T-cell (primary cell): ENCODE measurements around the gene RPL13A. TPM values are rescaled to one million over a fixed set of nuclear protein-coding genes. Genes with fewer than 3 reads are reported as not detected.
"Not testable (repeated sequence)": the region's sequence is repeated elsewhere in the genome, so short reads cannot be mapped to it uniquely, and the experiment has no call there.

Source experiments
- ATAC-seq, 4 experiments: fragments of 200-7000 bp in 3 of 4; fragments of 150-1000 bp in 1 of 4; cut with Tn5 transposase; replicated peaks in 1 of 4; 1 replicate in 3 of 4; 2 replicates in 1 of 4; pipeline ENCODE4 v1.10.0; 2021; ENCODE audit warnings: moderate library complexity in 3 of 4, mild to moderate bottlenecking in 2 of 4, moderate number of reproducible peaks in 1 of 4
- CTCF ChIA-PET, 2 donors: fragments of 300-600 bp; sonication (Branson Sonifier 250); formaldehyde crosslinking; loops; one replicate each; lab custom pipeline; 2022; ENCODE audit warnings: antibody characterized with exemption in 2 of 2; lab: Charles Lee
- POLR2A ChIA-PET, 2 donors: fragments of 300-600 bp; sonication (Branson Sonifier 250); formaldehyde crosslinking; loops; one replicate each; lab custom pipeline; 2022; ENCODE audit warnings: antibody characterized with exemption in 2 of 2; lab: Charles Lee
- DNase-seq, 35 experiments: peaks; one replicate each; pipeline versions ENCODE4 v3.0.0 to v3.0.0-alpha.2; 2013 to 2023
- H3K27ac ChIP-seq: one replicate; pipeline ENCODE4 v1.5.1; 2013; ENCODE audit warnings: low read length
- H3K27me3 ChIP-seq, 2 experiments: replicated peaks in 1 of 2; 1 replicate in 1 of 2; 2 replicates in 1 of 2; pipeline versions ENCODE4 v1.6.1 to v1.7.0; 2013; ENCODE audit warnings: low read length in 1 of 2, mixed read lengths in 1 of 2; ENCODE audit not compliant: control insufficient read depth in 2 of 2, insufficient read depth in 2 of 2; ENCODE audit errors: extremely low read depth in 1 of 2
- H3K36me3 ChIP-seq, 2 donors: 1 replicate in 1 of 2; 2 replicates in 1 of 2; pipeline versions ENCODE4 v1.6.1 to v1.7.0; 2013; ENCODE audit warnings: low read length in 1 of 2; ENCODE audit not compliant: control insufficient read depth in 2 of 2, insufficient read depth in 1 of 2; ENCODE audit errors: extremely low read depth in 1 of 2
- H3K4me1 ChIP-seq, 2 experiments: 1 replicate in 1 of 2; 2 replicates in 1 of 2; pipeline versions ENCODE4 v1.6.1 to v1.7.0; 2013; ENCODE audit warnings: low read length in 2 of 2, mixed read lengths in 1 of 2; ENCODE audit not compliant: insufficient read depth in 2 of 2, control insufficient read depth in 1 of 2; ENCODE audit errors: extremely low read depth in 1 of 2
- H3K4me3 ChIP-seq, 2 donors: 1 replicate in 1 of 2; 2 replicates in 1 of 2; pipeline versions ENCODE4 v1.5.1 to v1.7.0; 2013; ENCODE audit warnings: mild to moderate bottlenecking in 2 of 2, low read length in 1 of 2, moderate library complexity in 1 of 2; ENCODE audit not compliant: control insufficient read depth in 1 of 2; ENCODE audit errors: extremely low read depth in 1 of 2
- H3K9me3 ChIP-seq: 2 replicates; pipeline ENCODE4 v1.7.0; 2013
- H3K27ac Mint-ChIP-seq, 2 donors: one replicate each; pipeline ENCODE4 v1.8.0; 2020 to 2021; ENCODE audit warnings: mild to moderate bottlenecking in 2 of 2, mixed read lengths in 2 of 2
- H3K27me3 Mint-ChIP-seq, 2 donors: one replicate each; pipeline ENCODE4 v1.8.0; 2021 to 2022; ENCODE audit warnings: mixed read lengths in 2 of 2
- H3K36me3 Mint-ChIP-seq: one replicate; pipeline ENCODE4 v1.8.0; 2021; ENCODE audit warnings: mixed read lengths
- H3K4me1 Mint-ChIP-seq, 3 donors: one replicate each; pipeline ENCODE4 v1.8.0; 2020 to 2022; ENCODE audit warnings: mixed read lengths in 3 of 3, mild to moderate bottlenecking in 1 of 3
- H3K4me3 Mint-ChIP-seq, 3 donors: one replicate each; pipeline ENCODE4 v1.8.0; 2020 to 2022; ENCODE audit warnings: mild to moderate bottlenecking in 3 of 3, mixed read lengths in 3 of 3, moderate library complexity in 3 of 3
- H3K9me3 Mint-ChIP-seq, 3 donors: one replicate each; pipeline ENCODE4 v1.8.0; 2020 to 2022; ENCODE audit warnings: mixed read lengths in 3 of 3
- WGBS: methylation state at CpG from one replicate; pipeline ENCODE4 v1.1.5; 2013; ENCODE audit warnings: missing lambda C conversion rate; ENCODE audit not compliant: insufficient coverage; 5-methylcytosine and 5-hydroxymethylcytosine counted together
- total RNA-seq, 35 experiments: library from RNA in 6 of 35; stranded (reverse) in 6 of 35; fragments of 120-200 nt in 1 of 35; gene quantifications; one replicate each; pipeline versions ENCODE4 v1.2.1 to v1.2.4 and lab custom pipeline; 2013 to 2026

Gene RPL13A
- total RNA-seq, 5 donors from 2014 or later (not counting 1 experiment from before 2014, with no cell fraction given) = 5,307 to 6,396 (median 5,878) TPM

DNA sequence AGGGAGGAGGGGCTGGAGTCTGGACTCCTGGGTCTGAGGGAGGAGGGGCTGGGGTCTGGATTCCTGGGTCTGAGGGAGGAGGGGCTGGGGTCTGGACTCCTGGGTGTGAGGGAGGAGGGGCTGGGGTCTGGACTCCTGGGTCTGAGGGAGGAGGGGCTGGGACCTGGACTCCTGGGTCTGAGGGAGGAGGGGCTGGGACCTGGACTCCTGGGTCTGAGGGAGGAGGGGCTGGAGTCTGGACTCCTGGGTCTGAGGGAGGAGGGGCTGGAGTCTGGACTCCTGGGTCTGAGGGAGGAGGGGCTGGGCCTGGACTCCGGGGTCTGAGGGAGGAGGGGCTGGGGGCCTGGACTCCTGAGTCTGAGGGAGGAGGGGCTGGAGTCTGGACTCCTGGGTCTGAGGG is 26.3 kb upstream of the RPL13A start:
- H3K27ac ChIP-seq, H3K27ac Mint-ChIP-seq, H3K4me3 Mint-ChIP-seq, H3K9me3 ChIP-seq, ATAC-seq, H3K9me3 Mint-ChIP-seq, H3K27me3 ChIP-seq, H3K27me3 Mint-ChIP-seq, H3K4me3 ChIP-seq, CTCF ChIA-PET, DNase-seq, H3K36me3 Mint-ChIP-seq: not testable (repeated sequence)
- peaks cover 0 to 15% (median 6%) of the 10 kb centered on the region in 3 donors for H3K4me1 Mint-ChIP-seq
- Histone ChIP-seq H3K4me1 (peaks cover 0 to 43% of the 10 kb centered on the region in 2 experiments), H3K36me3 (peaks cover 16 to 54% of the 10 kb centered on the region in 2 donors)
- no CpG with 5 or more reads among the region's 1 CpG for WGBS
- POLR2A ChIA-PET = interaction anchor here in 1 of 2 donors (0.7 kb wide), 1 partner anchor 9 kb away, joined by 5 read pairs; no protein-coding TSS in a partner anchor

GRCh38 chr19:49461656-49462055 is 25.8 kb upstream of the RPL13A start:
- 97% methylated on average over 30 of the region's 37 CpGs for WGBS
- Histone ChIP-seq H3K4me3 (no peak overlapping the region), H3K4me1 (peaks cover 0 to 48% of the 10 kb centered on the region in 2 experiments), H3K27ac (no peak overlapping the region), H3K27me3 (no peaks in the 10 kb centered on the region), H3K36me3 (peaks cover 16 to 56% of the 10 kb centered on the region in 2 donors), H3K9me3 (no peaks in the 10 kb centered on the region)
- DNase-seq (no peak), ATAC-seq (no peak)
- Mint-ChIP-seq H3K4me3 (no peak overlapping the region), H3K4me1 (peaks cover 0 to 11% (median 6%) of the 10 kb centered on the region in 3 donors), H3K27ac (no peak overlapping the region), H3K27me3 (no peaks in the 10 kb centered on the region), H3K36me3 (peaks cover 3% of the 10 kb centered on the region), H3K9me3 (no peaks in the 10 kb centered on the region)
- POLR2A ChIA-PET = no interaction called here
- CTCF ChIA-PET = no interaction called here

DNA sequence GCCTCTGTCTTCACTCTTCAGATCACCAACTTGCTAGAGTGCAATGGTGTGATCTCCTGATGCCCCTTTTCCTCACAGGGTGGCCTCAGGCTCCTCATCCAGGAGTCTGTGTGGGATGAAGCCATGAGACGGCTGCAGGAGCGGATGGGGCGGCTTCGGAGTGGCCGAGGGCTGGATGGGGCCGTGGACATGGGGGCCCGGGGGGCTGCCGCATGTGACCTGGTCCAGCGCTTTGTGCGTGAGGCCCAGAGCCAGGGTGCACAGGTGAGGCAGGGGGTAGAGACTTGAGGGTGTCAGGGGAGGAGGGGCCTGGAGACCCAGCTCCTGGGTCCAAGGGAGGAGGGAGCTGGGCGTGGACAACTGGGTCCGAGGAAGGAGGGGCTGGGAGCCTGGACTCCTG is 24.9 kb upstream of the RPL13A start:
- DNase-seq = no peak
- POLR2A ChIA-PET = no interaction called here
- 95% methylated on average over 10 of the region's 12 CpGs for WGBS
- Mint-ChIP-seq H3K4me1 (peaks cover 0 to 11% (median 4%) of the 10 kb centered on the region in 3 donors), H3K27me3 (no peaks in the 10 kb centered on the region), H3K9me3 (no peaks in the 10 kb centered on the region), H3K4me3 (no peak overlapping the region), H3K27ac (peak overlapping the region in 1 of 2 donors; percentile 82), H3K36me3 (no peaks in the 10 kb centered on the region)
- Histone ChIP-seq H3K27me3 (no peaks in the 10 kb centered on the region), H3K4me3 (no peak overlapping the region), H3K27ac (no peak overlapping the region), H3K36me3 (peaks cover 16 to 59% of the 10 kb centered on the region in 2 donors), H3K9me3 (no peaks in the 10 kb centered on the region), H3K4me1 (peaks cover 0 to 50% of the 10 kb centered on the region in 2 experiments)
- CTCF ChIA-PET = no interaction called here
- ATAC-seq = no peak

DNA sequence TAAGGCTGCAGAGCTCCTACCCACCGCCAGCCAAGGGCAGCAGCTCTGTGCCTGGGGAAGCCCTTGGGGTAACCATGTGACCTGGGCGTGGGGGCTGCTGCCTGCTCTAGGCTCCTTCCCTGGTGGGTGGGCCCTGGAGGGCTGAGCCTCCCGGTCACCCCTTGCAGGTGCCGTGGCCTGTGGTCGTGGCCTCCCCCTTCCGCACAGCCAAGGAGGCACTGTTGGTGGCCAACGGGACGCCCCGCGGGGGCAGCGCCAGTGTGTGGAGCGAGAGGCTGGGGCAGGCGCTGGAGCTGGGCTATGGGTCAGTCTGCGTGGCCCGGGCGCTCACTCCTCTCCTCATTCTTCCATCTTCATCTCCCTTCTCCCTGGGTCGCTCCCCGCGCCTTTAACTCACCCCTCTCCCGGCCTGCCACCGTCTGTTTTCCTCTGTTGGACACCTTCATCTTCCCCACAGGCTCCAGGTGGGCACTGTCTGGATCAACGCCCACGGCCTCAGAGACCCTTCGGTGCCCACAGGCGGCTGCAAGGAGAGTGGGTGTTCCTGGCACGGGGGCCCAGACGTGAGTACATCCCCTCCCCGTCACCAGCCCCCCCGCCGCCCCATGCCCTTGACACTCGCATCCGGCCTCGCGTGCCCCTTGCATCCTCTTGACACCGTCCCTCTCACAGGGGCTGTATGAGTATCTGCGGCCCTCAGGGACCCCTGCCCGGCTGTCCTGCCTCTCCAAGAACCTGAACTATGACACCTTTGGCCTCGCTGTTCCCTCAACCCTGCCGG is 23.3 kb upstream of the RPL13A start:
- H3K36me3 ChIP-seq = peaks cover 15 to 48% of the 10 kb centered on the region in 2 donors
- Mint-ChIP-seq H3K4me3 (no peak overlapping the region), H3K36me3 (peaks cover 4% of the 10 kb centered on the region), H3K9me3 (no peaks in the 10 kb centered on the region), H3K27ac (peak overlapping the region; percentile 19 to 44), H3K4me1 (peaks cover 9 to 19% (median 11%) of the 10 kb centered on the region in 3 donors), H3K27me3 (no peaks in the 10 kb centered on the region)
- DNase-seq (no peak), ATAC-seq (no peak)
- peaks cover 12 to 51% of the 10 kb centered on the region in 2 experiments for H3K4me1 ChIP-seq
- no peak overlapping the region for H3K4me3 ChIP-seq
- 97% methylated on average over 36 of the region's 39 CpGs for WGBS
- no peak overlapping the region for H3K27ac ChIP-seq
- no peaks in the 10 kb centered on the region for H3K27me3 ChIP-seq
- ChIA-PET CTCF (no interaction called here), POLR2A (no interaction called here)
- H3K9me3 ChIP-seq = no peaks in the 10 kb centered on the region

- CTCF ChIA-PET = interaction anchor here (0.5 to 0.7 kb wide), 2 partner anchors 8 to 11 kb away, joined by 3 to 8 read pairs; no protein-coding TSS in a partner anchor
- peaks cover 4% of the 10 kb centered on the region for H3K36me3 Mint-ChIP-seq
- peaks cover 20 to 60% of the 10 kb centered on the region in 2 experiments for H3K4me1 ChIP-seq
- H3K27ac ChIP-seq = peak overlapping the region; percentile 55
- no peak for DNase-seq
- no peak for ATAC-seq
- H3K4me3 Mint-ChIP-seq = no peak overlapping the region
- H3K27ac Mint-ChIP-seq = peak overlapping the region; percentile 61 to 75
- H3K9me3 Mint-ChIP-seq = no peaks in the 10 kb centered on the region
- peaks cover 4 to 38% of the 10 kb centered on the region in 2 donors for H3K36me3 ChIP-seq
- H3K27me3 Mint-ChIP-seq = no peaks in the 10 kb centered on the region
- no peak overlapping the region for H3K4me3 ChIP-seq
- WGBS = 100% methylated on average over 2 of the region's 3 CpGs
- no peaks in the 10 kb centered on the region for H3K27me3 ChIP-seq
- peaks cover 18 to 30% (median 20%) of the 10 kb centered on the region in 3 donors for H3K4me1 Mint-ChIP-seq
- POLR2A ChIA-PET = interaction anchor here in 1 of 2 donors (0.7 kb wide), 1 partner anchor 8 kb away, joined by 5 read pairs; no protein-coding TSS in a partner anchor
- no peaks in the 10 kb centered on the region for H3K9me3 ChIP-seq
These were observed 22.0 kb upstream of the RPL13A start for GRCh38 chr19:49465371-49465770.

- Mint-ChIP-seq H3K27ac (peak overlapping the region; percentile 100), H3K4me3 (peak overlapping the region in 2 of 3 donors; percentile 17 to 84), H3K9me3 (no peaks in the 10 kb centered on the region), H3K36me3 (peaks cover 4% of the 10 kb centered on the region), H3K27me3 (no peaks in the 10 kb centered on the region), H3K4me1 (peaks cover 37 to 52% (median 39%) of the 10 kb centered on the region in 3 donors)
- DNase-seq (no peak), ATAC-seq (no peak)
- ChIA-PET POLR2A (no interaction called here), CTCF (no interaction called here)
- peak overlapping the region; percentile 98 for H3K27ac ChIP-seq
- no peaks in the 10 kb centered on the region for H3K9me3 ChIP-seq
- no peaks in the 10 kb centered on the region for H3K27me3 ChIP-seq
- H3K4me1 ChIP-seq = peaks cover 36 to 79% of the 10 kb centered on the region in 2 experiments
- H3K36me3 ChIP-seq = peaks cover 0 to 31% of the 10 kb centered on the region in 2 donors
- no peak overlapping the region for H3K4me3 ChIP-seq
- 94% methylated on average over 13 of the region's 19 CpGs for WGBS
These were observed 19.2 kb upstream of the RPL13A start for GRCh38 chr19:49468199-49468598.
